ENCODE data around the gene LOXL4.

Gene LOXL4

GRCh38 chr10:98248018-98248417 is 20.0 kb downstream of the LOXL4 start:
- DNase-seq (ENCODE audit: low read depth): no peak
- no peak for TF ChIP-seq CTCF (conservative IDR thresholded peaks at IDR 0.05; ENCODE audit: low read depth, low read length)
- no peak overlapping the region for H3K4me3 ChIP-seq (ENCODE audit: low read depth, low read length)

- DNase-seq (ENCODE audit: low read depth): peak; percentile 81
- no peak for TF ChIP-seq CTCF (conservative IDR thresholded peaks at IDR 0.05; ENCODE audit: low read depth, low read length)
- H3K4me3 ChIP-seq (ENCODE audit: low read depth, low read length): no peak overlapping the region
These were observed 20.8 kb downstream of the LOXL4 start for GRCh38 chr10:98246911-98247805.

GRCh38 chr10:98244586-98244985 is 23.4 kb downstream of the LOXL4 start:
- H3K4me3 ChIP-seq (ENCODE audit: low read depth, low read length): no peak overlapping the region
- no peak for TF ChIP-seq CTCF (conservative IDR thresholded peaks at IDR 0.05; ENCODE audit: low read depth, low read length)
- no peak for DNase-seq (ENCODE audit: low read depth)

GRCh38 chr10:98244141-98244540 is 23.9 kb downstream of the LOXL4 start:
- DNase-seq (ENCODE audit: low read depth): no peak
- TF ChIP-seq CTCF (conservative IDR thresholded peaks at IDR 0.05; ENCODE audit: low read depth, low read length): no peak
- H3K4me3 ChIP-seq (ENCODE audit: low read depth, low read length): no peak overlapping the region

GRCh38 chr10:98242823-98243222 is 25.2 kb downstream of the LOXL4 start:
- peak; percentile 70 for TF ChIP-seq CTCF (conservative IDR thresholded peaks at IDR 0.05; ENCODE audit: low read depth, low read length)
- peak; percentile 69 for DNase-seq (ENCODE audit: low read depth)
- no peak overlapping the region for H3K4me3 ChIP-seq (ENCODE audit: low read depth, low read length)

- no peak for TF ChIP-seq CTCF (conservative IDR thresholded peaks at IDR 0.05; ENCODE audit: low read depth, low read length)
- DNase-seq (ENCODE audit: low read depth): no peak
These were observed 27.5 kb downstream of the LOXL4 start for GRCh38 chr10:98240524-98240923.

GRCh38 chr10:98238391-98238790 is 29.6 kb downstream of the LOXL4 start:
- no peak for DNase-seq (ENCODE audit: low read depth)
- TF ChIP-seq CTCF (conservative IDR thresholded peaks at IDR 0.05; ENCODE audit: low read depth, low read length): no peak
- H3K4me3 ChIP-seq (ENCODE audit: low read depth, low read length): no peak overlapping the region

More at GRCh38 chr10:98240524-98240923, 27.5 kb downstream of the LOXL4 start:
- H3K4me3 ChIP-seq (ENCODE audit: low read depth, low read length): no peak overlapping the region

All from choroid plexus epithelial cell (primary cell).